DOHH2 (cell line): ENCODE results near the gene CEMIP2.

Experiments used
- H3F3A ChIP-seq: fragments of 200-600 bp; sonication (generic), shearing (Covaris generic); 2 replicates; pipeline ENCODE4 v1.6.0; 2016; ENCODE audit warnings: antibody characterized with exemption, mild to moderate bottlenecking; ENCODE audit not compliant: control insufficient read depth, insufficient read depth
- H3K27ac ChIP-seq: fragments of 200-600 bp; sonication (generic); 2 replicates; pipeline ENCODE4 v1.5.1; 2014; ENCODE audit warnings: low read depth, mild to moderate bottlenecking, low read length, moderate library complexity
- H3K27me3 ChIP-seq: fragments of 200-600 bp; sonication (generic); 2 replicates; pipeline ENCODE4 v1.6.1; 2014; ENCODE audit warnings: mild to moderate bottlenecking, low read length, mixed read lengths; ENCODE audit not compliant: control insufficient read depth
- H3K36me3 ChIP-seq: fragments of 200-600 bp; sonication (generic); 2 replicates; pipeline ENCODE4 v1.6.1; 2014; ENCODE audit warnings: mild to moderate bottlenecking, low read length, moderate library complexity, mixed read lengths; ENCODE audit not compliant: control insufficient read depth
- H3K4me1 ChIP-seq: fragments of 200-600 bp; sonication (generic); 2 replicates; pipeline ENCODE4 v1.6.1; 2014; ENCODE audit warnings: mild to moderate bottlenecking, low read length, mixed read lengths; ENCODE audit not compliant: control insufficient read depth
- H3K4me2 ChIP-seq: fragments of 200-600 bp; sonication (generic); 2 replicates; pipeline ENCODE4 v1.6.0; 2014; ENCODE audit warnings: mild to moderate bottlenecking, low read length, moderate library complexity
- H3K4me3 ChIP-seq: fragments of 200-600 bp; sonication (generic); 2 replicates; pipeline ENCODE4 v1.5.1; 2014; ENCODE audit warnings: mild to moderate bottlenecking, low read length, mixed read lengths
- H3K79me2 ChIP-seq: fragments of 200-600 bp; sonication (generic); 2 replicates; pipeline ENCODE4 v1.6.1; 2014; ENCODE audit warnings: mild to moderate bottlenecking, low read length, mixed read lengths; ENCODE audit not compliant: control insufficient read depth
- H3K9me2 ChIP-seq: fragments of 200-600 bp; sonication (generic); replicated peaks from 2 replicates; pipeline ENCODE4 v1.6.1; 2014; ENCODE audit warnings: mild to moderate bottlenecking, low read length, mixed read lengths; ENCODE audit not compliant: control insufficient read depth
- H3K9me3 ChIP-seq: fragments of 200-600 bp; sonication (generic); 2 replicates; pipeline ENCODE4 v1.6.1; 2014; ENCODE audit warnings: antibody characterized with exemption, low read length, mixed read lengths; ENCODE audit not compliant: control insufficient read depth, insufficient read depth
- H4K20me1 ChIP-seq: fragments of 200-600 bp; sonication (generic); 2 replicates; pipeline ENCODE4 v1.6.0; 2014; ENCODE audit warnings: low read depth, mild to moderate bottlenecking, antibody characterized with exemption, low read length, moderate library complexity; ENCODE audit not compliant: control insufficient read depth, insufficient read depth
- EZH2phosphoT487 ChIP-seq: fragments of 200-600 bp; sonication (generic); IDR thresholded peaks from 2 replicates; pipeline ENCODE4 v1.6.1; 2017; ENCODE audit warnings: borderline replicate concordance, mild to moderate bottlenecking, antibody characterized with exemption, low read length, moderate library complexity, mixed read lengths
- TF ChIP-seq, protein P1 (sequence below): fragments of 200-600 bp; sonication (generic); IDR thresholded peaks from one replicate; pipeline ENCODE4 v1.5.1; 2014; ENCODE audit warnings: antibody characterized with exemption, mild to moderate bottlenecking, low read depth, low read length; ENCODE audit not compliant: poor library complexity, severe bottlenecking

CEMIP2 gene

DNA sequence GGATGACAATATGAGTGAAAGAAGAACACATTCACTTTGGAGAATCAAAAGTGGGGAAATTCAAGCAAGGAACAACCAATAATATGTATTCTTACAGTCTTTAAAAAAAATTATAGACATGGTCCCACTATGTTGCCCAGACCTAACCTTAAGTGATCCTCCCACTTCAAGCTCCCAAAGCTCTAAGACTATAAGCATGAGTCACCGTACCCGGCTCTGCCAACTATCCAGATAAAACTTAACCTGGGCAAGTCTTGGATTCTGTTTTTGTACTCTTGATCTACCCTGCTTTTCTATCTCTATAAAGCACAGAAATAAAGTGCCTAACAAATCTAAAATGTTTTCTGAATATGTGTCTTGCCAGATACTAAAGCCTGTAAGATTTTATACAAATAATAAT is 30.9 kb downstream of the CEMIP2 start:
- no peaks in the 10 kb centered on the region for H3K9me2 ChIP-seq
- H3K4me2 ChIP-seq, result no peak overlapping the region
- no peaks in the 10 kb centered on the region for H3F3A ChIP-seq
- H3K4me3 ChIP-seq, result no peak overlapping the region
- no peaks in the 10 kb centered on the region for H4K20me1 ChIP-seq
- no peaks in the 10 kb centered on the region for H3K9me3 ChIP-seq
- no peak overlapping the region for H3K27ac ChIP-seq
- no peaks in the 10 kb centered on the region for H3K4me1 ChIP-seq
- H3K36me3 ChIP-seq, result no peaks in the 10 kb centered on the region
- TF ChIP-seq EZH2phosphoT487, result no peak
- TF ChIP-seq, protein P1, sequence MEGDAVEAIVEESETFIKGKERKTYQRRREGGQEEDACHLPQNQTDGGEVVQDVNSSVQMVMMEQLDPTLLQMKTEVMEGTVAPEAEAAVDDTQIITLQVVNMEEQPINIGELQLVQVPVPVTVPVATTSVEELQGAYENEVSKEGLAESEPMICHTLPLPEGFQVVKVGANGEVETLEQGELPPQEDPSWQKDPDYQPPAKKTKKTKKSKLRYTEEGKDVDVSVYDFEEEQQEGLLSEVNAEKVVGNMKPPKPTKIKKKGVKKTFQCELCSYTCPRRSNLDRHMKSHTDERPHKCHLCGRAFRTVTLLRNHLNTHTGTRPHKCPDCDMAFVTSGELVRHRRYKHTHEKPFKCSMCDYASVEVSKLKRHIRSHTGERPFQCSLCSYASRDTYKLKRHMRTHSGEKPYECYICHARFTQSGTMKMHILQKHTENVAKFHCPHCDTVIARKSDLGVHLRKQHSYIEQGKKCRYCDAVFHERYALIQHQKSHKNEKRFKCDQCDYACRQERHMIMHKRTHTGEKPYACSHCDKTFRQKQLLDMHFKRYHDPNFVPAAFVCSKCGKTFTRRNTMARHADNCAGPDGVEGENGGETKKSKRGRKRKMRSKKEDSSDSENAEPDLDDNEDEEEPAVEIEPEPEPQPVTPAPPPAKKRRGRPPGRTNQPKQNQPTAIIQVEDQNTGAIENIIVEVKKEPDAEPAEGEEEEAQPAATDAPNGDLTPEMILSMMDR, result no peak
- no peaks in the 10 kb centered on the region for H3K79me2 ChIP-seq
- H3K27me3 ChIP-seq, result no peaks in the 10 kb centered on the region

- H3K4me3 ChIP-seq, result no peak overlapping the region
- H3K79me2 ChIP-seq, result no peaks in the 10 kb centered on the region
- H3F3A ChIP-seq, result no peaks in the 10 kb centered on the region
- H3K36me3 ChIP-seq, result no peaks in the 10 kb centered on the region
- H3K4me2 ChIP-seq, result no peak overlapping the region
- no peaks in the 10 kb centered on the region for H3K27me3 ChIP-seq
- no peaks in the 10 kb centered on the region for H4K20me1 ChIP-seq
- no peaks in the 10 kb centered on the region for H3K4me1 ChIP-seq
- H3K9me3 ChIP-seq, result no peaks in the 10 kb centered on the region
- H3K27ac ChIP-seq, result no peak overlapping the region
- H3K9me2 ChIP-seq, result no peaks in the 10 kb centered on the region
- TF ChIP-seq, protein P1, result no peak
- no peak for TF ChIP-seq EZH2phosphoT487
These were observed 32.1 kb downstream of the CEMIP2 start for GRCh38 chr9:71736236-71736635.

DNA sequence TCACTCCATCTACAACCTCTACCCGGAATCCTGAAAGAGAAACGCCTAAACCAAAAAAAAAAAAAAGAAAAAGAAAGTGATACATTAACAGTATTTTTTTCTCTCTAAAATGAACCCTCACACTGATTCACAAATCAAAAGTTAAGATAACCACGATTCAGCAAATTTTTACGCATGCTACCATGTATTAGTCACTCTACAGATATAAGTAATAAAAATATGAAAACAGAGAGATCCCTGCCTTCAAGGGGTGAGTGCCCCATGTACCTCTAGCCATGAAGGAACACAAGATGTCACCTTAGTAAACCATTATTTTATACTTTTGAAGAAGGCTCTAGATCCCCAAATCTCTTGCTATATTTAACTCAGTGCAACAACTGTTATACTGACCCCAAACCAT is 33.4 kb downstream of the CEMIP2 start:
- H3K4me2 ChIP-seq, result no peak overlapping the region
- H3K4me1 ChIP-seq, result no peaks in the 10 kb centered on the region
- no peaks in the 10 kb centered on the region for H3K9me2 ChIP-seq
- no peak overlapping the region for H3K27ac ChIP-seq
- no peaks in the 10 kb centered on the region for H3K79me2 ChIP-seq
- no peaks in the 10 kb centered on the region for H4K20me1 ChIP-seq
- TF ChIP-seq EZH2phosphoT487, result no peak
- TF ChIP-seq, protein P1, result no peak
- H3K27me3 ChIP-seq, result no peaks in the 10 kb centered on the region
- no peak overlapping the region for H3K4me3 ChIP-seq
- H3F3A ChIP-seq, result no peaks in the 10 kb centered on the region
- no peaks in the 10 kb centered on the region for H3K9me3 ChIP-seq
- H3K36me3 ChIP-seq, result no peaks in the 10 kb centered on the region

GRCh38 chr9:71733176-71733575 is 35.1 kb downstream of the CEMIP2 start:
- H3K4me2 ChIP-seq, result no peak overlapping the region
- no peaks in the 10 kb centered on the region for H4K20me1 ChIP-seq
- no peak for TF ChIP-seq EZH2phosphoT487
- TF ChIP-seq, protein P1, result no peak
- no peaks in the 10 kb centered on the region for H3K79me2 ChIP-seq
- H3K9me3 ChIP-seq, result no peaks in the 10 kb centered on the region
- no peak overlapping the region for H3K4me3 ChIP-seq
- no peak overlapping the region for H3K27ac ChIP-seq
- H3K27me3 ChIP-seq, result no peaks in the 10 kb centered on the region
- H3F3A ChIP-seq, result no peaks in the 10 kb centered on the region
- no peaks in the 10 kb centered on the region for H3K4me1 ChIP-seq
- H3K36me3 ChIP-seq, result no peaks in the 10 kb centered on the region
- H3K9me2 ChIP-seq, result no peaks in the 10 kb centered on the region
